AG10803 (cell line): ENCODE results near the gene PROM2.

ENCODE experiments used
- DNase-seq: peaks from one replicate; pipeline ENCODE4 v3.0.0; 2010; ENCODE audit warnings: low read depth
- H3K4me3 ChIP-seq: 2 replicates; pipeline ENCODE4 v1.5.1; 2011; ENCODE audit warnings: mild to moderate bottlenecking, low read length, control low read depth
- CTCF ChIP-seq: conservative IDR thresholded peaks from 2 replicates; pipeline ENCODE4 v1.5.1; 2011; ENCODE audit warnings: mild to moderate bottlenecking, low read length, control low read depth, inconsistent platforms

Gene PROM2

GRCh38 chr2:95296880-95297487, 22.7 kb downstream of the PROM2 start, which contains the start of gene KCNIP3:
Gene KCNIP3 (plus strand): TSS chr2:95297347. CDS start chr2:95297439, 92 bp downstream.
- no peak for DNase-seq
- no peak for TF ChIP-seq CTCF
- H3K4me3 ChIP-seq: no peak within 1 kb of the TSS

DNA sequence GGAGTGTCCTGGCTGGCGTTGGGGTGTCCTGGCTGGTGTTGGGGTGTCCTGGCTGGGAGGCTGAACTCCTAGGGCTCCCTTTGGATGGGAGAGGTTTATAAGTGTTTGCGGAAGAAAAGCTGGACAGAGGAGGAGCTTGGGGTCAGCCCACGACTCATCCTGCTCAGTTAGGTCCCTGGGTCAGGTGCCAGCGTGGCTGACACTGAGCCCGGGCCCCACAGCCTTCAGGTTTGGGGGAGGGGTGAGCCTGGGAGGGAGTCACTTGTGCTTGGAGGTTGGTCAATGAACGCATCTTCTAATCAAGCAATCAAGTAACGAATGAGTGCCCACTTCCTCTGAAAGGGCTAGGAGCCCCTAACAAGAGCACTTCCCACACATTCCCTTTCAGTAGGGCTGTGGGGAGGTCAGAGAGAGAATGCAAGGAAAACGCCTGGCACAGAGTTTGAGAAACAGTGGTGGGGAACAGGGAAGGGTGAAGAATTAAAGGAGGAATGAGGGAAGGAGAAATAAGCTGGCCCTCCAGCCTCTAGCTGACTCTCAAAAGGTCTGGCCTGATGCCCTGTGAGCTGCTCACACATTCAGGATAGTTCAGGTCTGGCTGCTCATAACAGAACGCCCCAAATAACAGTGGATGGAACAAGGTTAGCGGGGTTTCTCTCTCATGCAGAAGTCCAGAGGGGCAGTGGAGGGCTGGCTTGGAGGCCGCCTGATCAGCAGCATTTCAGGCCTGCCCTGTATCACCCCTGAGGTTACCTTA, 23.6 kb downstream of the PROM2 start:
- no peak for DNase-seq
- TF ChIP-seq CTCF: no peak
- no peak overlapping the region for H3K4me3 ChIP-seq

GRCh38 chr2:95298486-95299111, 24.4 kb downstream of the PROM2 start:
- TF ChIP-seq CTCF: no peak
- H3K4me3 ChIP-seq: no peak overlapping the region
- no peak for DNase-seq

DNA sequence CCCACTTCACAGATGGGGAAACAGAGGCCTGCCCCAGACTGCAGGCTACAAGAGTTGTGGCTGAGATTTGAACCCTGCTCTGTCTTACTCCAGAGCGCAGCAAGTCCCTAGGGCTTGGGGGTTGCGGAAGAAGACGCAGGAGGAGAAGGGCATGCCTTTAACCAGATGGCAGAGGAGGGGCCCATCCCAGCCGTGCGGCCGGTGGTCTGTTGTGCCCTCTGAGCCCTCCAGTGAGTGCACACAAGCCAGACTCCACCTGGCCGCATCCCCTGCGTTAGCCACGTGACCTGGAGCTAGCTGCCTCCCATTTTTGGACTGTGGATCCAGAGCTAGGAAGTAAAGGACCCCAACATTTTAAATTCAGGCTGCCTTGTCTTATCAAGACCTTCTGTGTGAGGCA, 25.7 kb downstream of the PROM2 start:
- no peak for DNase-seq
- H3K4me3 ChIP-seq: no peak overlapping the region
- no peak for TF ChIP-seq CTCF

DNA sequence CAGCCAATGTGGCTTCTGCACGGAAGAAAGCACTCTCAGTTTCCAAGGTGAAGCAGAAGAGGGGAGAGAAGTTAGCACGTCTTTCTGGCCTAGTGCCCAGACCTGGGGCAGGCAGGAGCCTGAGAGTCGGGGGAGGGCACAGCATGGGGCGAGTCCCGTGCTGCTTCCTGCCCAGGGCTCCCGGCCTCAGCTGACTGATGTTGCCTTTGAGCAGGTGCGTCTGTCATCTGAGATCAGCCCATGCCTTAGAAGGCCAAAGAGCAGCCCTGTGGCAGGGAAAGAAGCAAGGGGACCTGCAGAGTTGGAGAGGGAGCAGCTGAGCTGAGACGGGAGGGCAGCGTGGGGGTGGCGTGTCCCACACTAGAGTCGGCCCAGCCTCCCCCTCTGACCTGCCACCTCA, 26.2 kb downstream of the PROM2 start:
- DNase-seq: no peak
- TF ChIP-seq CTCF: no peak
- H3K4me3 ChIP-seq: no peak overlapping the region

DNA sequence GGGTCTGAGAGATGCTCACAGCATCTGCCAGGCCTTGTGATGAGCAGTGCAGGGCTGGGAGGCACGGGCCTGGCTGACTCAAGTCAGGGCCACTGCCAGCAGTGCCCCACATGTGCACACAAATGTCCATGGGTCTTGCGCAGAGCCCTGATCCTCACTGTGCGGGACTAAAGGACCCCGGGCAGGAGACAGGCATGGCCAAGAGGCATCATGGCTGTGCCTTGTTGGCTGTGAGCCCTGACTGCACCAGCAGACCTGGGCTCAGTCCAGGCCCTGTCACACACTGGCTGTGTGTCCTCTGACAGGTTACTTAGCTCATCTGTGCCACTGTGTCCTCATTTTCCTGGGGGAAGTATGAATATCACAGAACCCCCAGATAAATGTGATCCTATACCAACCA, 26.9 kb downstream of the PROM2 start:
- no peak for TF ChIP-seq CTCF
- no peak for DNase-seq
- no peak overlapping the region for H3K4me3 ChIP-seq
